HepG2 (cell line): ENCODE results near the gene VEGFA. TPM values are rescaled to one million over a fixed set of nuclear protein-coding genes. Genes with fewer than 3 reads are reported as not detected.

ENCODE experiments used
- ATF7-NPFF ChIP-seq: sonication (generic); formaldehyde crosslinking; IDR thresholded peaks from 2 replicates; pipeline ENCODE4 v1.8.1; 2023; ENCODE audit warnings: mild to moderate bottlenecking, low read depth, missing genetic modification reagents, moderate library complexity
- BRF2 ChIP-seq: sonication (generic); formaldehyde crosslinking; IDR thresholded peaks from 2 replicates; pipeline ENCODE4 v1.8.1; 2022; ENCODE audit warnings: mild to moderate bottlenecking, missing genetic modification reagents
- CAMTA2 ChIP-seq: sonication (generic); formaldehyde crosslinking; IDR thresholded peaks from 2 replicates; pipeline ENCODE4 v1.4.0; 2020; ENCODE audit warnings: mild to moderate bottlenecking, missing genetic modification reagents, borderline replicate concordance
- FOXA3 ChIP-seq: IDR thresholded peaks from 2 replicates; pipeline ENCODE4 v1.6.1; 2016; ENCODE audit warnings: missing genetic modification reagents, missing compliant biosample characterization
- IRF2 ChIP-seq: IDR thresholded peaks from 2 replicates; pipeline ENCODE4 v1.6.1; 2018; ENCODE audit warnings: missing genetic modification reagents, missing compliant biosample characterization
- KLF15 ChIP-seq: sonication (generic); formaldehyde crosslinking; IDR thresholded peaks from 2 replicates; pipeline ENCODE4 v1.8.1; 2023; ENCODE audit warnings: borderline replicate concordance, mild to moderate bottlenecking, inconsistent platforms, missing genetic modification reagents, mixed read lengths
- MED8 ChIP-seq: sonication (generic); formaldehyde crosslinking; IDR thresholded peaks from 2 replicates; pipeline ENCODE4 v1.8.1; 2023; ENCODE audit warnings: mild to moderate bottlenecking, missing genetic modification reagents; ENCODE audit not compliant: insufficient replicate concordance
- NFIC ChIP-seq: IDR thresholded peaks from 2 replicates; pipeline ENCODE4 v1.6.1; 2012; ENCODE audit warnings: mild to moderate bottlenecking, low read length, inconsistent platforms
- POLR2A ChIP-seq, 2 experiments: IDR thresholded peaks; 2 replicates each; pipeline ENCODE4 v1.6.1; 2011; ENCODE audit warnings: low read depth in 2 of 2, low read length in 2 of 2, mild to moderate bottlenecking in 1 of 2, moderate library complexity in 1 of 2; ENCODE audit not compliant: insufficient read depth in 1 of 2
- PRDM4 ChIP-seq: sonication (generic); formaldehyde crosslinking; IDR thresholded peaks from 2 replicates; pipeline ENCODE4 v1.9.0; 2021; ENCODE audit warnings: missing genetic modification reagents, borderline replicate concordance
- PREB ChIP-seq: sonication (generic); formaldehyde crosslinking; IDR thresholded peaks from 2 replicates; pipeline ENCODE4 v1.4.0; 2020; ENCODE audit warnings: missing genetic modification reagents
- SKI ChIP-seq: fragments of 450-650 bp; IDR thresholded peaks from one replicate; pipeline ENCODE4 v1.6.1; 2018; ENCODE audit warnings: mild to moderate bottlenecking; ENCODE audit not compliant: partially characterized antibody
- STAG1 ChIP-seq: sonication (generic); formaldehyde crosslinking; IDR thresholded peaks from 2 replicates; pipeline ENCODE4 v1.4.0; 2020; ENCODE audit warnings: missing genetic modification reagents
- TP53 ChIP-seq: sonication (generic); formaldehyde crosslinking; conservative IDR thresholded peaks from 2 replicates; pipeline ENCODE4 v1.4.0; 2020; ENCODE audit warnings: missing genetic modification reagents
- YY1 ChIP-seq: IDR thresholded peaks from 2 replicates; pipeline ENCODE4 v1.6.1; 2011; ENCODE audit warnings: low read length, low read depth, moderate library complexity, mild to moderate bottlenecking; ENCODE audit not compliant: insufficient read depth, insufficient replicate concordance
- ZBTB10 ChIP-seq: sonication (generic); formaldehyde crosslinking; IDR thresholded peaks from 2 replicates; pipeline ENCODE4 v1.4.0; 2020; ENCODE audit warnings: missing genetic modification reagents, borderline replicate concordance
- ZNF256 ChIP-seq: sonication (generic); formaldehyde crosslinking; conservative IDR thresholded peaks from 2 replicates; pipeline ENCODE4 v1.4.0; 2020; ENCODE audit warnings: missing genetic modification reagents
- ZNF570 ChIP-seq: sonication (generic); formaldehyde crosslinking; IDR thresholded peaks from 2 replicates; pipeline ENCODE4 v1.4.0; 2020; ENCODE audit warnings: mild to moderate bottlenecking, missing genetic modification reagents, borderline replicate concordance
- ZNF629 ChIP-seq: sonication (generic); formaldehyde crosslinking; conservative IDR thresholded peaks from 2 replicates; pipeline ENCODE4 v1.5.0; 2020; ENCODE audit warnings: missing genetic modification reagents
- ZNF746 ChIP-seq: sonication (generic); formaldehyde crosslinking; IDR thresholded peaks from 2 replicates; pipeline ENCODE4 v1.8.0; 2022; ENCODE audit warnings: mild to moderate bottlenecking, missing genetic modification reagents
- ZNF782 ChIP-seq: sonication (generic); formaldehyde crosslinking; IDR thresholded peaks from 2 replicates; pipeline ENCODE4 v1.4.0; 2020; ENCODE audit warnings: missing genetic modification reagents, mild to moderate bottlenecking, borderline replicate concordance
- polyA plus RNA-seq, 8 experiments: library from polyadenylated mRNA; depleted of rRNA in 3 of 8; stranded (reverse) in 7 of 8; unstranded in 1 of 8; fragments of >200 nt; fragmentation: Illumina TruSeq in 4 of 8; extraction: Trizol in 4 of 8; gene quantifications; 2 replicates each; pipeline versions ENCODE4 v1.2.1 to v1.2.3, GENCODE V29; 2011 to 2016; ENCODE audit warnings: low read depth in 4 of 8, missing spikeins in 1 of 8, mixed read lengths in 1 of 8; ENCODE audit not compliant: insufficient read depth in 1 of 8
- total RNA-seq, 5 experiments: library from RNA; depleted of rRNA; stranded (reverse); fragments of >200 nt; fragmentation: Illumina TruSeq; extraction: Trizol; gene quantifications; 2 replicates each; pipeline ENCODE4 v1.2.3, GENCODE V29; 2016; ENCODE audit warnings: low read depth in 1 of 5

The VEGFA gene
- total and polyA plus RNA-seq, 2 of the 13 experiments (the other 11 are each of a cell fraction or from before 2014, with no cell fraction given) = 68.1 to 629 TPM

- 0 out of 2 replicates have a peak, but pooled peaks have one; percentile 20 for TF ChIP-seq ZNF629
- no peak for TF ChIP-seq IRF2 (CRISPR knock-in tag)
- TF ChIP-seq MED8 (CRISPR knock-in tag) = no peak
- TF ChIP-seq NFIC = no peak
- TF ChIP-seq TP53 = no peak
- TF ChIP-seq YY1 = no peak
- no peak; the same call in 1 of the 2 replicates for TF ChIP-seq KLF15 (CRISPR knock-in tag)
- no peak; the same call in 1 of the 2 replicates for TF ChIP-seq STAG1 (CRISPR knock-in tag)
- TF ChIP-seq PREB (CRISPR knock-in tag) = no peak
- TF ChIP-seq POLR2A (IDR thresholded peaks at IDR 0.05; ENCODE audit: insufficient read depth in 1 of 2, low read depth in 2 of 2, low read length in 2 of 2) = peak in 1 of 2 experiments; percentile 80; a peak in 1 of 4 replicates
- TF ChIP-seq ZNF746 (CRISPR knock-in tag) = peak; percentile 97
- TF ChIP-seq FOXA3 (CRISPR knock-in tag) = no peak; the same call in 1 of the 2 replicates
- TF ChIP-seq ZNF256 (CRISPR knock-in tag) = 0 out of 2 replicates have a peak, but pooled peaks have one; percentile 61
- no peak; the same call in 1 of the 2 replicates for TF ChIP-seq CAMTA2
- peak; percentile 71; the same call in 1 of the 2 replicates for TF ChIP-seq ZBTB10 (CRISPR knock-in tag)
- TF ChIP-seq SKI = no peak
- TF ChIP-seq PRDM4 (CRISPR knock-in tag) = no peak
- TF ChIP-seq ATF7-NPFF (CRISPR knock-in tag) = peak; percentile 87
- peak; percentile 92 for TF ChIP-seq BRF2 (CRISPR knock-in tag)
- peak; percentile 85 for TF ChIP-seq ZNF782 (CRISPR knock-in tag)
- TF ChIP-seq ZNF570 (CRISPR knock-in tag) = no peak
Measured at GRCh38 chr6:43771210-43771857, 1.3 kb downstream of the VEGFA start (continued).
